T-helper 1 cell treated with Interleukin-12 subunit alpha and Interleukin-12 subunit beta and Interleukin-4 antibody, amounts not matched to agents 30 μg/mL and 1 μg/mL, for 36 hours (primary cell): Measurements from ENCODE around the gene RAX2.
A peak's percentile ranks its signal among the peaks of the same experiment; 100 is the strongest.
"Not testable (repeated sequence)": the region's sequence is repeated elsewhere in the genome, so short reads cannot be mapped to it uniquely, and the experiment has no call there.

Experiments
- H3K27ac Mint-ChIP-seq: one replicate; pipeline ENCODE4 v1.8.0; 2021; ENCODE audit warnings: mild to moderate bottlenecking, mixed read lengths
- H3K27me3 Mint-ChIP-seq: one replicate; pipeline ENCODE4 v1.8.0; 2021; ENCODE audit warnings: low read depth, mixed read lengths
- H3K36me3 Mint-ChIP-seq: one replicate; pipeline ENCODE4 v1.8.0; 2021; ENCODE audit warnings: low read depth, mixed read lengths
- H3K4me1 Mint-ChIP-seq: one replicate; pipeline ENCODE4 v1.8.0; 2021; ENCODE audit warnings: low read depth, mixed read lengths
- H3K4me3 Mint-ChIP-seq: one replicate; pipeline ENCODE4 v1.8.0; 2021; ENCODE audit warnings: mild to moderate bottlenecking, moderate library complexity, mixed read lengths
- H3K9me3 Mint-ChIP-seq: one replicate; pipeline ENCODE4 v1.8.0; 2021; ENCODE audit warnings: mixed read lengths

RAX2 gene

GRCh38 chr19:3771906-3772455 lies at the start of gene RAX2:
Gene RAX2, minus strand, starts transcription at chr19:3772228. Its CDS starts 486 bp downstream, at chr19:3771742.
- Mint-ChIP-seq H3K9me3 (no peaks in the 10 kb centered on the region), H3K27me3 (no peaks in the 10 kb centered on the region)

GRCh38 chr19:3821156-3821555 lies 49.1 kb upstream of the RAX2 start:
- Mint-ChIP-seq H3K4me3 (no peak overlapping the region), H3K36me3 (no peaks in the 10 kb centered on the region), H3K27me3 (no peaks in the 10 kb centered on the region), H3K4me1 (peaks cover 14% of the 10 kb centered on the region), H3K27ac (no peak overlapping the region), H3K9me3 (no peaks in the 10 kb centered on the region)

More at GRCh38 chr19:3771906-3772455, at the start of gene RAX2:
- no peak within 1 kb of the TSS for H3K27ac Mint-ChIP-seq
- H3K4me1 Mint-ChIP-seq = peaks cover 2% of the 10 kb centered on the region
- H3K36me3 Mint-ChIP-seq = peaks cover 7% of the 10 kb centered on the region
- no peak within 1 kb of the TSS for H3K4me3 Mint-ChIP-seq

GRCh38 chr19:3819989-3820388 lies 48.0 kb upstream of the RAX2 start:
- no peak overlapping the region for H3K27ac Mint-ChIP-seq
- no peak overlapping the region for H3K4me3 Mint-ChIP-seq
- H3K27me3 Mint-ChIP-seq = no peaks in the 10 kb centered on the region
- H3K9me3 Mint-ChIP-seq = no peaks in the 10 kb centered on the region
- peaks cover 14% of the 10 kb centered on the region for H3K4me1 Mint-ChIP-seq
- H3K36me3 Mint-ChIP-seq = no peaks in the 10 kb centered on the region

GRCh38 chr19:3818918-3819317 lies 46.9 kb upstream of the RAX2 start:
- Mint-ChIP-seq H3K4me1 (peaks cover 22% of the 10 kb centered on the region), H3K27me3 (no peaks in the 10 kb centered on the region), H3K4me3 (no peak overlapping the region), H3K9me3 (no peaks in the 10 kb centered on the region), H3K36me3 (no peaks in the 10 kb centered on the region), H3K27ac (no peak overlapping the region)

- no peaks in the 10 kb centered on the region for H3K27me3 Mint-ChIP-seq
- no peaks in the 10 kb centered on the region for H3K36me3 Mint-ChIP-seq
- peaks cover 26% of the 10 kb centered on the region for H3K4me1 Mint-ChIP-seq
- no peak overlapping the region for H3K4me3 Mint-ChIP-seq
- no peaks in the 10 kb centered on the region for H3K9me3 Mint-ChIP-seq
- H3K27ac Mint-ChIP-seq = no peak overlapping the region
Observed at GRCh38 chr19:3818466-3818865, 46.4 kb upstream of the RAX2 start.

GRCh38 chr19:3817761-3818160 lies 45.7 kb upstream of the RAX2 start:
- H3K9me3 Mint-ChIP-seq = no peaks in the 10 kb centered on the region
- H3K4me1 Mint-ChIP-seq = peaks cover 29% of the 10 kb centered on the region
- H3K27me3 Mint-ChIP-seq = no peaks in the 10 kb centered on the region
- H3K36me3 Mint-ChIP-seq = no peaks in the 10 kb centered on the region
- H3K4me3 Mint-ChIP-seq = no peak overlapping the region
- H3K27ac Mint-ChIP-seq = no peak overlapping the region

- H3K9me3 Mint-ChIP-seq = no peaks in the 10 kb centered on the region
- H3K4me1 Mint-ChIP-seq = peaks cover 32% of the 10 kb centered on the region
- H3K27me3 Mint-ChIP-seq = no peaks in the 10 kb centered on the region
Observed at GRCh38 chr19:3816566-3817218, 44.7 kb upstream of the RAX2 start.

GRCh38 chr19:3816148-3816547 lies 44.1 kb upstream of the RAX2 start:
- not testable (repeated sequence) for H3K27me3 Mint-ChIP-seq, H3K27ac Mint-ChIP-seq, H3K36me3 Mint-ChIP-seq, H3K9me3 Mint-ChIP-seq, H3K4me3 Mint-ChIP-seq
- peaks cover 30% of the 10 kb centered on the region for H3K4me1 Mint-ChIP-seq

More at GRCh38 chr19:3816566-3817218, 44.7 kb upstream of the RAX2 start:
- H3K36me3 Mint-ChIP-seq = peaks cover 2% of the 10 kb centered on the region
- H3K27ac Mint-ChIP-seq = no peak overlapping the region
- no peak overlapping the region for H3K4me3 Mint-ChIP-seq

- Mint-ChIP-seq H3K9me3 (no peaks in the 10 kb centered on the region), H3K4me1 (peaks cover 30% of the 10 kb centered on the region), H3K27me3 (no peaks in the 10 kb centered on the region), H3K27ac (peak overlapping the region; percentile 75), H3K4me3 (no peak overlapping the region), H3K36me3 (peaks cover 2% of the 10 kb centered on the region)
Observed at GRCh38 chr19:3814648-3815047, 42.6 kb upstream of the RAX2 start.

GRCh38 chr19:3813473-3814392 lies 41.7 kb upstream of the RAX2 start:
- Mint-ChIP-seq H3K9me3 (no peaks in the 10 kb centered on the region), H3K27me3 (no peaks in the 10 kb centered on the region), H3K27ac (peak overlapping the region; percentile 78), H3K4me3 (no peak overlapping the region), H3K36me3 (peaks cover 2% of the 10 kb centered on the region), H3K4me1 (peaks cover 30% of the 10 kb centered on the region)

- peaks cover 21% of the 10 kb centered on the region for H3K4me1 Mint-ChIP-seq
- peaks cover 2% of the 10 kb centered on the region for H3K36me3 Mint-ChIP-seq
- H3K27me3 Mint-ChIP-seq = no peaks in the 10 kb centered on the region
- H3K9me3 Mint-ChIP-seq = peaks cover 4% of the 10 kb centered on the region
- no peak overlapping the region for H3K27ac Mint-ChIP-seq
- H3K4me3 Mint-ChIP-seq = no peak overlapping the region
Observed at GRCh38 chr19:3810708-3811355, 38.8 kb upstream of the RAX2 start.

GRCh38 chr19:3809881-3810707 lies 38.1 kb upstream of the RAX2 start:
- peaks cover 21% of the 10 kb centered on the region for H3K4me1 Mint-ChIP-seq

GRCh38 chr19:3808420-3809143 lies 36.6 kb upstream of the RAX2 start:
- Mint-ChIP-seq H3K9me3 (peaks cover 4% of the 10 kb centered on the region), H3K36me3 (peaks cover 2% of the 10 kb centered on the region), H3K4me3 (no peak overlapping the region), H3K27ac (no peak overlapping the region), H3K4me1 (peaks cover 11% of the 10 kb centered on the region), H3K27me3 (no peaks in the 10 kb centered on the region)

More at GRCh38 chr19:3809881-3810707, 38.1 kb upstream of the RAX2 start:
- peaks cover 4% of the 10 kb centered on the region for H3K9me3 Mint-ChIP-seq
- no peak overlapping the region for H3K4me3 Mint-ChIP-seq
- no peaks in the 10 kb centered on the region for H3K27me3 Mint-ChIP-seq
- peaks cover 2% of the 10 kb centered on the region for H3K36me3 Mint-ChIP-seq
- H3K27ac Mint-ChIP-seq = peak overlapping the region; percentile 55
